NCI-H526 treated with DMSO at 0.1 percent for 48 hours (cell line): ENCODE data around the gene ZNF789.

Experiments
- DNase-seq: peaks from one replicate; lab custom pipeline; 2025; lab: John Stamatoyannopoulos, UW

ZNF789 gene

GRCh38 chr7:99504603-99505323 lies 32.1 kb downstream of the ZNF789 start, which contains the start of gene ZKSCAN5:
Gene ZKSCAN5 (plus strand): TSS chr7:99504662. CDS start chr7:99506045, 1,383 bp downstream.
- DNase-seq, result peak; percentile 95

DNA sequence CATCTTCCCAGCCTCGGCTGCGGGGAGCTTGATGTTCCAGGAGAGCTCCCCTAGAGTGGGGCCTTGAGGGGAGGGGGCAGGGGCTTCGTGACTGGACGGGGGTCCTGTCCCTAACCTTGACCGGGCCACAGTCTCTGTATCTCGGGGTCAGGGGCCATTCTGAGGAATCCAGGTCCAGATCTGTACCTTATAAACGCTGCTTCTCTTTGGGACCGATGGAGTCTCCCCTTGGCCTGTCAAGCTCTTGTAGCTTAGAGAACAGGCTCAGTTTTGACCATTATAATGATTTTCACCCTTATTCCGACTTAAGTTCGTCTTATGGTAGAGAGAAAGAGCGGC lies 32.6 kb downstream of the ZNF789 start:
- no peak for DNase-seq

- no peak for DNase-seq
Observed at GRCh38 chr7:99514050-99514449, 41.4 kb downstream of the ZNF789 start.

- DNase-seq, result no peak
Observed at GRCh38 chr7:99521399-99521798, 48.7 kb downstream of the ZNF789 start.

DNA sequence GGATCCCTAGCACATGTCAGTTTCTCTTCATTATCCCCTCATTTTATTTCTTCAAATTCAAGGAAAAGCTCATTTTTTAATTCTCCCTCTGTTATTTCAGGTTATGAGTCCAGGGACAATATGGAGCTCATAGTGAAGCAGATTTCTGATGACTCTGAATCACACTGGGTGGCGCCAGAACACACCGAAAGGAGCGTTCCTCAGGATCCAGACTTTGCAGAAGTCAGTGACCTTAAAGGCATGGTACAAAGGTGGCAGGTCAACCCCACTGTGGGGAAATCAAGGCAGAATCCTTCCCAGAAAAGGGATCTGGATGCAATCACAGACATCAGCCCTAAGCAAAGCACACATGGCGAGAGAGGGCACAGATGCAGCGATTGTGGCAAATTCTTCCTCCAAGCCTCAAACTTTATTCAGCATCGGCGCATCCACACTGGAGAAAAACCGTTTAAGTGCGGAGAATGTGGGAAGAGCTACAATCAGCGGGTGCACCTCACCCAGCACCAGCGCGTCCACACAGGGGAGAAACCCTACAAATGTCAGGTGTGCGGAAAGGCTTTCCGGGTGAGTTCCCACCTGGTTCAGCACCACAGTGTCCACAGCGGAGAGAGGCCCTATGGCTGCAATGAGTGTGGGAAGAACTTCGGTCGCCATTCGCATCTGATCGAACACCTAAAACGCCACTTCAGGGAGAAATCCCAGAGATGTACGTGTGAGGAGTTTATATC lies 53.2 kb downstream of the ZNF789 start:
- DNase-seq, result peak; percentile 1

DNA sequence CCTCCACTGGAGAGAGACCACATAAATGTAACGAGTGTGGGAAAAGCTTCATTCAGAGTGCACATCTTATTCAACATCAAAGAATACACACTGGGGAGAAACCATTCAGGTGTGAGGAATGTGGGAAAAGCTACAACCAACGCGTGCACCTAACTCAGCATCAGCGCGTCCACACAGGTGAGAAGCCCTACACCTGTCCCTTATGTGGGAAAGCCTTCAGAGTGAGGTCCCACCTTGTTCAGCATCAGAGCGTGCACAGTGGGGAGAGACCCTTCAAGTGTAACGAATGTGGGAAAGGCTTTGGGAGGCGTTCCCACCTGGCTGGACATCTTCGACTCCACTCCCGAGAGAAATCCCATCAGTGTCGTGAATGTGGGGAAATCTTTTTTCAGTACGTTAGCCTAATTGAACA lies 58.7 kb downstream of the ZNF789 start:
- DNase-seq, result no peak

DNA sequence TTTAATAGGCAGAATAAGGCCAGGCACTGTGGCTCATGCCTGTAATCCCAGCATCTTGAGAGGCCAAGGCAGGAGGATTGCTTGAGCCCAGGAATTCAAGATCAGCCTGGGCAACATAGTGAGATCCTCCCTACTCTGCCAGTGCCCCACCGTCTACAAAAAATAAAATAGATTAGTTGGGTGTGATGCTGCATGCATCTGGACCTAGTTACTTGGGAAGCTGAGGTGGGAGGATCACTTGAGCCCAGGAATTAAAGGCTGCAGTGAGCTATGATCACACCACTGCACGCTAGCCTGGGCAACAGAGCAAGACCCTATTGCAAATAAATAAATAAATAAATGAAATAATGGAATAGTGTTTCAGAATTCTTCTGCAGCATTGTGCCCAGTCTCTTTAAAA lies 63.0 kb downstream of the ZNF789 start:
- no peak for DNase-seq
